ENCODE data around the gene NUP93.

NUP93 gene

GRCh38 chr16:56743840-56744239 is 13.9 kb downstream of the NUP93 start:
- DNase-seq (ENCODE audit: low read depth) = peak; percentile 21

- DNase-seq (ENCODE audit: low read depth) = no peak
Observed at GRCh38 chr16:56744996-56745640, 15.2 kb downstream of the NUP93 start.

GRCh38 chr16:56747486-56748045 is 17.6 kb downstream of the NUP93 start:
- no peak for DNase-seq (ENCODE audit: low read depth)

- no peak for DNase-seq (ENCODE audit: low read depth)
Observed at GRCh38 chr16:56748191-56748590, 18.3 kb downstream of the NUP93 start.

GRCh38 chr16:56748826-56749225 is 18.9 kb downstream of the NUP93 start:
- DNase-seq (ENCODE audit: low read depth) = no peak

- no peak for DNase-seq (ENCODE audit: low read depth)
Observed at GRCh38 chr16:56749672-56750491, 20.0 kb downstream of the NUP93 start.

GRCh38 chr16:56753410-56753809 is 23.5 kb downstream of the NUP93 start:
- DNase-seq (ENCODE audit: low read depth) = peak; percentile 61

- no peak for DNase-seq (ENCODE audit: low read depth)
Observed at GRCh38 chr16:56755038-56755437, 25.1 kb downstream of the NUP93 start.

GRCh38 chr16:56758432-56758831 is 28.5 kb downstream of the NUP93 start:
- no peak for DNase-seq (ENCODE audit: low read depth)

- DNase-seq (ENCODE audit: low read depth) = no peak
Observed at GRCh38 chr16:56758930-56759329, 29.0 kb downstream of the NUP93 start.

- DNase-seq (ENCODE audit: low read depth) = no peak
Observed at GRCh38 chr16:56763291-56763916, 33.5 kb downstream of the NUP93 start.

GRCh38 chr16:56764835-56765234 is 34.9 kb downstream of the NUP93 start:
- no peak for DNase-seq (ENCODE audit: low read depth)

- DNase-seq (ENCODE audit: low read depth) = no peak
Observed at GRCh38 chr16:56765949-56766348, 36.0 kb downstream of the NUP93 start.

- no peak for DNase-seq (ENCODE audit: low read depth)
Observed at GRCh38 chr16:56767024-56767423, 37.1 kb downstream of the NUP93 start.

- DNase-seq (ENCODE audit: low read depth) = peak; percentile 63
Observed at GRCh38 chr16:56769677-56770076, 39.7 kb downstream of the NUP93 start.

GRCh38 chr16:56771558-56772279 is 41.8 kb downstream of the NUP93 start:
- DNase-seq (ENCODE audit: low read depth) = no peak

GRCh38 chr16:56773532-56773931 is 43.6 kb downstream of the NUP93 start:
- no peak for DNase-seq (ENCODE audit: low read depth)

GRCh38 chr16:56774016-56774680 is 44.2 kb downstream of the NUP93 start:
- DNase-seq (ENCODE audit: low read depth) = no peak

- DNase-seq (ENCODE audit: low read depth) = no peak
Observed at GRCh38 chr16:56775162-56775561, 45.2 kb downstream of the NUP93 start.

- DNase-seq (ENCODE audit: low read depth) = peak; percentile 76
Observed at GRCh38 chr16:56776562-56776961, 46.6 kb downstream of the NUP93 start.

- no peak for DNase-seq (ENCODE audit: low read depth)
Observed at GRCh38 chr16:56777001-56777400, 47.1 kb downstream of the NUP93 start.

GRCh38 chr16:56777482-56777881 is 47.6 kb downstream of the NUP93 start:
- no peak for DNase-seq (ENCODE audit: low read depth)
